NAMALWA (cell line): ENCODE results near the gene YTHDC2.

Experiments
- DNase-seq: peaks from one replicate; pipeline ENCODE4 v3.0.0-alpha.2; 2015; ENCODE audit warnings: low spot score

YTHDC2 gene

GRCh38 chr5:113520429-113520828, 6.9 kb downstream of the YTHDC2 start:
- no peak for DNase-seq

GRCh38 chr5:113520899-113521298, 7.4 kb downstream of the YTHDC2 start:
- DNase-seq, result no peak

- DNase-seq, result no peak
Measured at GRCh38 chr5:113523168-113523567, 9.7 kb downstream of the YTHDC2 start.

GRCh38 chr5:113524927-113525326, 11.4 kb downstream of the YTHDC2 start:
- DNase-seq, result peak; percentile 62

- DNase-seq, result no peak
Measured at GRCh38 chr5:113526421-113526820, 12.9 kb downstream of the YTHDC2 start.

- DNase-seq, result no peak
Measured at GRCh38 chr5:113527746-113528145, 14.3 kb downstream of the YTHDC2 start.

- no peak for DNase-seq
Measured at GRCh38 chr5:113531481-113532159, 18.1 kb downstream of the YTHDC2 start.

GRCh38 chr5:113538313-113538712, 24.8 kb downstream of the YTHDC2 start:
- DNase-seq, result no peak

- no peak for DNase-seq
Measured at GRCh38 chr5:113546703-113547183, 33.2 kb downstream of the YTHDC2 start.

GRCh38 chr5:113548396-113548795, 34.9 kb downstream of the YTHDC2 start:
- no peak for DNase-seq

GRCh38 chr5:113552137-113552536, 38.6 kb downstream of the YTHDC2 start:
- no peak for DNase-seq

GRCh38 chr5:113552620-113553019, 39.1 kb downstream of the YTHDC2 start:
- DNase-seq, result no peak

GRCh38 chr5:113562828-113563400, 49.4 kb downstream of the YTHDC2 start:
- DNase-seq, result no peak

- no peak for DNase-seq
Measured at GRCh38 chr5:113569396-113569795, 55.9 kb downstream of the YTHDC2 start.

GRCh38 chr5:113572716-113573115, 59.2 kb downstream of the YTHDC2 start:
- no peak for DNase-seq

- DNase-seq, result no peak
Measured at GRCh38 chr5:113574417-113574816, 60.9 kb downstream of the YTHDC2 start.

- DNase-seq, result no peak
Measured at GRCh38 chr5:113575074-113575473, 61.6 kb downstream of the YTHDC2 start.

- DNase-seq, result no peak
Measured at GRCh38 chr5:113578091-113578490, 64.6 kb downstream of the YTHDC2 start.

- DNase-seq, result no peak
Measured at GRCh38 chr5:113581388-113581787, 67.9 kb downstream of the YTHDC2 start.

GRCh38 chr5:113598150-113598549, 84.7 kb downstream of the YTHDC2 start:
- DNase-seq, result no peak

GRCh38 chr5:113598926-113599325, 85.4 kb downstream of the YTHDC2 start:
- no peak for DNase-seq

GRCh38 chr5:113600255-113600905, 86.9 kb downstream of the YTHDC2 start:
- DNase-seq, result no peak

- DNase-seq, result no peak
Measured at GRCh38 chr5:113601423-113601822, 87.9 kb downstream of the YTHDC2 start.
